SIG-M5 (cell line): ENCODE results near the gene NAT14.

Experiments
- DNase-seq: peaks from one replicate; lab custom pipeline; 2025; lab: John Stamatoyannopoulos, UW

The NAT14 gene

GRCh38 chr19:55536366-55536765 is 51.4 kb downstream of the NAT14 start:
- DNase-seq = no peak
